HL-60 (cell line): ENCODE data around the gene RAB8A.

Source experiments
- DNase-seq, 2 experiments: peaks; one replicate each; pipeline ENCODE4 v3.0.0-alpha.2; 2010 to 2020; ENCODE audit warnings: low read depth in 1 of 2, low spot score in 1 of 2
- H3K27ac ChIP-seq: fragments of 250-450 bp; sonication (Bioruptor Pico); replicated peaks from 2 replicates; pipeline ENCODE4 v1.5.1; 2020; ENCODE audit warnings: mild to moderate bottlenecking, moderate library complexity
- H3K27me3 ChIP-seq: fragments of 250-450 bp; sonication (Bioruptor Pico); 2 replicates; pipeline ENCODE4 v1.5.1; 2021; ENCODE audit warnings: mild to moderate bottlenecking, moderate library complexity; ENCODE audit not compliant: insufficient read depth, poor library complexity, severe bottlenecking
- H3K4me3 ChIP-seq: replicated peaks from 2 replicates; pipeline ENCODE4 v1.5.1; 2011; ENCODE audit warnings: mild to moderate bottlenecking, control low read depth, low read length; ENCODE audit not compliant: insufficient read depth
- CTCF ChIP-seq: IDR thresholded peaks from one replicate; pipeline ENCODE4 v1.5.1; 2011; ENCODE audit warnings: low read length, control low read depth, inconsistent platforms; ENCODE audit not compliant: insufficient read depth
- GABPA ChIP-seq: IDR thresholded peaks from 2 replicates; pipeline ENCODE4 v1.6.1; 2012; ENCODE audit warnings: low read depth
- POLR2AphosphoS5 ChIP-seq: IDR thresholded peaks from 2 replicates; pipeline ENCODE4 v1.6.1; 2012; ENCODE audit warnings: low read depth
- REST ChIP-seq: IDR thresholded peaks from 2 replicates; pipeline ENCODE4 v1.6.1; 2012; ENCODE audit warnings: low read depth; ENCODE audit not compliant: insufficient replicate concordance
- SPI1 ChIP-seq: IDR thresholded peaks from 2 replicates; pipeline ENCODE4 v1.6.1; 2012; ENCODE audit warnings: low read depth, mild to moderate bottlenecking, borderline replicate concordance

The RAB8A gene

GRCh38 chr19:16064209-16064889 lies 47.3 kb upstream of the RAB8A start:
- Histone ChIP-seq H3K4me3 (no peak overlapping the region), H3K27me3 (no peaks in the 10 kb centered on the region), H3K27ac (no peak overlapping the region)
- DNase-seq: no peak
- TF ChIP-seq SPI1: no peak
- TF ChIP-seq POLR2AphosphoS5: no peak
- TF ChIP-seq REST: no peak
- TF ChIP-seq GABPA: no peak

GRCh38 chr19:16066611-16067104 lies 45.0 kb upstream of the RAB8A start:
- H3K27ac ChIP-seq: no peak overlapping the region
- H3K4me3 ChIP-seq: no peak overlapping the region
- DNase-seq: peak in 1 of 2 experiments; percentile 82
- no peak for TF ChIP-seq REST
- peak; percentile 15 for TF ChIP-seq CTCF
- no peaks in the 10 kb centered on the region for H3K27me3 ChIP-seq

- H3K27me3 ChIP-seq: no peaks in the 10 kb centered on the region
- no peak overlapping the region for H3K27ac ChIP-seq
- DNase-seq: no peak
- H3K4me3 ChIP-seq: no peak overlapping the region
- TF ChIP-seq REST (no peak), CTCF (no peak), GABPA (no peak), POLR2AphosphoS5 (no peak), SPI1 (no peak)
Measured at GRCh38 chr19:16067205-16067938, 44.3 kb upstream of the RAB8A start.
